ENCODE measurements around the gene HBG1.

HBG1 gene

DNA sequence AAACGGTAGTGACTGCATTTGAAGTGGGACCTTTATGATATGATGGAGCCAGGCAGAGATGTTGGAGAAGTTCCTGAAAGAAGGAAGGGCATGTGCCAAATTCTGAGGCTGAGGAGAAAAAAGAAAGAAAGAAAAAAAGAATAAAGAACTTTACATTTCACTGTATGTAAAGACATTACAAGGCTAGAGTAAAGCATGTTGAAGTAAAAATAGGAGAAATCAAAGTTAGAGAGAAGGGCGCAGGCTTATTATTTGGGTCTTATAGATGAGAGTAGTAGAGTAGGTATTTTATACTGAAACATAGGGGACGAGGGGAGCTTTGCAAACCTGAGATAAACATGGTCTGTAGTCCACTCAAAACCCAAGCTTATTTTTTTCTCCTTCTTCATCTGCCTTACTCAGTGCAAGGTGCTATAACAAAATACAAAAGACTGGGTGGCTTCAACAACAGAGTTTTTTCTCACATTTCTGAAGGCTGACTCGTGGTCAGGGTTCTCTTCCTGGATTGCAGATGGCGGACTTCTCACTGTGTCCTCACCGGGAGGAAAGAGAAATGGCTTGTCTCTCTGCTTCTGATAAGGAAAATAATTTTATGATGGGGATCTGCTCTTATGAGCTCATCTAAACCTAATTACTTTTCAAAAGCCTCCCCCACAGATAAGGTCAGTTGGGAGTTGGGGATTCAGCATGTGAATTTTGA is 2.7 kb downstream of the HBG1 start:
- no peak for DNase-seq (ENCODE audit: low spot score)

DNA sequence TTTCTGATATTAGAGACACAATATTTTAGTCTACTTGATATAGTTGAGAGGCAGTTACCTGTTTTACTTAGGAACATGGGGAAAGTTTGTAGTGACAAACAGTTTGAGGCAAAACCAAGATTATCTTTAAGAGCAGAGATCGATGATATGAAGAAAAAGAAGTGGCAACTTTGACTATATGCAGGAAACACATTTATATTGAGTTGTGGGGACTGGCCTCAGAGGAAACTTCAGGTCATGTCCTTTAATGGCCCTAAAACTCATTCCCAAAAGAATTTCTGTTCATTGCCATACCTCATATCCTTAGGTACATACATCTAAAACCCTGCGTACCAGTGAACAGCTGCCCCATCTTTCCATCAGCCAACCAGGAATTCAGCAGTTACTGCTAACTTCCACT is 4.5 kb downstream of the HBG1 start:
- no peak for DNase-seq (ENCODE audit: low spot score)

- no peak for DNase-seq (ENCODE audit: low spot score)
Observed at GRCh38 chr11:5243816-5244180, 5.9 kb downstream of the HBG1 start.

GRCh38 chr11:5242933-5243815 is 6.5 kb downstream of the HBG1 start:
- DNase-seq (ENCODE audit: low spot score), result no peak

GRCh38 chr11:5242208-5242607 is 7.4 kb downstream of the HBG1 start:
- DNase-seq (ENCODE audit: low spot score), result no peak

DNA sequence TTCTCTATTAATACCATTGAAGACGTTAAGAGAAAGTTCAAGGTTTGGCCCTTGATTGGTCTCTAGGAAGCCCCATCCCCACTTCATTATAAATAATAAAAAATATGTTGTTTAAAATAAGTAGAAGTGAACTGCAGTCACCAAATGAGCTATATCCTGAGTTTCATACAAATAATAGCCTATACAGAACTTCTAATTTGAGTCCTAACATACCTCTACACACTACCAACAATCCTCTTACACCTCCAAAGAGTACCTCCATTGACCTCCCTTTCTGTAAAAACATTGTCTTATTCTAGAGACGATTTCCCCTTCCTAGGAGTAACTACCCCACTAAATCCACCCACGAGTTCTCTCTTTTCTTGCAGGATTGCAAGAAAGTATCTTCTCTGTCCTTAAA is 8.2 kb downstream of the HBG1 start:
- DNase-seq (ENCODE audit: low spot score), result no peak

DNA sequence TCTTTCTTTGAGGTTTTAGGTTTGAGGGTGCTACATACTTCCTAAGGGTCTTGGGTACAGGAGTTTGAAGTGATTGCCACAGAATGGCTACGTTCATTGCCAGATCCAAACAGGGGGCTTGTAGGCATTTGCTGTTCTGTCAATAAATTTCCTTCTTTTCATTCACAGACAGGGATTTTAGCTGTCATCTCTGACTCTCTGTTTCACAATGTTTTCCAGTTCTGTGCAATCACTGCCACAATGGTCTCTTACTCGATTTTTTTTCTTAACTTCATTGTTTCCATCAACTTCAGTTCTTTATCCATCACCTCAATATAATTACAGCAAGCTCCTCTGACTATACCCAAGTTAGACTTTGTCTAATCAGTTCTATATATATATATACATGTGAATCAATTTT is 9.2 kb downstream of the HBG1 start:
- DNase-seq (ENCODE audit: low spot score), result no peak

GRCh38 chr11:5240056-5240455 is 9.6 kb downstream of the HBG1 start:
- no peak for DNase-seq (ENCODE audit: low spot score)

GRCh38 chr11:5239046-5239445 is 10.6 kb downstream of the HBG1 start:
- DNase-seq (ENCODE audit: low spot score), result no peak

DNA sequence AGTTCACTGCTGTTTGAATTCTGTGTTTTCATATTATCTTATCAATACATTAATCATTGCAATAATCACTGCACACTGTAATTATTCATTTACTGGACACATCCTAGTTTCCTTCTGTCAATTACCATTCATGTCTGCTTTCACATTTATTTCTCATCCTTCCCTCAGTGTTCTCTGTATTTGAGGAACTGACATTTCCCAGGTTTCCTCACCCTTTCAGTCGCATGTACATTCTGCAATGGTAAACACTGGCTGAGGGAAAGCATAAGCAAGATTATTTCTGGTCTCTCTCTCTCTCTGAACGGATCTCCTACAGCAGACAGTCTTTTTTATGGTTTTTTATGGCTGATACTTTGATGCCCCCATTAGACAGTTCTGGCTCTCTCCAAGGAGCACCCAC is 11.2 kb downstream of the HBG1 start:
- DNase-seq (ENCODE audit: low spot score), result no peak

DNA sequence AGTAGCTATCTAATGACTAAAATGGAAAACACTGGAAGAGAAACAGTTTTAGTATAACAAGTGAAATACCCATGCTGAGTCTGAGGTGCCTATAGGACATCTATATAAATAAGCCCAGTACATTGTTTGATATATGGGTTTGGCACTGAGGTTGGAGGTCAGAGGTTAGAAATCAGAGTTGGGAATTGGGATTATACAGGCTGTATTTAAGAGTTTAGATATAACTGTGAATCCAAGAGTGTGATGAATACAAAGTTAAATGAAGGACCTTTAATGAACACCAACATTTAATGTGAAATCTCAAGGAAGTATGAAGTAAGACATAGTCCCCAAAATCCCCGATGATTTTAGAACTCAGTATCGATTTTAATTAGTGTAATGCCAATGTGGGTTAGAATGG is 12.2 kb downstream of the HBG1 start:
- no peak for DNase-seq (ENCODE audit: low spot score)

- DNase-seq (ENCODE audit: low spot score), result no peak
Observed at GRCh38 chr11:5235364-5236095, 14.1 kb downstream of the HBG1 start.

DNA sequence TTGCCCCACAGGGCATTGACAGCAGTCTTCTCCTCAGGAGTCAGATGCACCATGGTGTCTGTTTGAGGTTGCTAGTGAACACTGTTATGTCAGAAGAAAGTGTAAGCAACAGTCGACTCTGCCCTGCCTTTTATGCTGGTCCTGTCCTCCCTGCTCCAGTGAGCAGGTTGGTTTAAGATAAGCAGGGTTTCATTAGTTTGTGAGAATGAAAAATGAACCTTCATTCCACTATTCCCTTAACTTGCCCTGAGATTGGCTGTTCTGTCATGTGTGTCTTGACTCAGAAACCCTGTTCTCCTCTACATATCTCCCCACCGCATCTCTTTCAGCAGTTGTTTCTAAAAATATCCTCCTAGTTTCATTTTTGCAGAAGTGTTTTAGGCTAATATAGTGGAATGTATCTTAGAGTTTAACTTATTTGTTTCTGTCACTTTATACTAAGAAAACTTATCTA is 15.2 kb downstream of the HBG1 start, which contains the start of gene HBD:
HBD (minus strand) TSS at position 103 of the 454 bp plus-strand sequence; CDS start at position 53, 50 bp downstream.
- DNase-seq (ENCODE audit: low spot score), result peak; percentile 39

- DNase-seq (ENCODE audit: low spot score), result no peak
Observed at GRCh38 chr11:5233307-5233706, 16.4 kb downstream of the HBG1 start.

GRCh38 chr11:5232821-5233220 is 16.8 kb downstream of the HBG1 start:
- no peak for DNase-seq (ENCODE audit: low spot score)

GRCh38 chr11:5232176-5232575 is 17.5 kb downstream of the HBG1 start:
- no peak for DNase-seq (ENCODE audit: low spot score)

GRCh38 chr11:5231111-5231510 is 18.5 kb downstream of the HBG1 start:
- no peak for DNase-seq (ENCODE audit: low spot score)

GRCh38 chr11:5230266-5230665 is 19.4 kb downstream of the HBG1 start:
- DNase-seq (ENCODE audit: low spot score), result no peak

- DNase-seq (ENCODE audit: low spot score), result no peak
Observed at GRCh38 chr11:5229796-5230195, 19.9 kb downstream of the HBG1 start.

DNA sequence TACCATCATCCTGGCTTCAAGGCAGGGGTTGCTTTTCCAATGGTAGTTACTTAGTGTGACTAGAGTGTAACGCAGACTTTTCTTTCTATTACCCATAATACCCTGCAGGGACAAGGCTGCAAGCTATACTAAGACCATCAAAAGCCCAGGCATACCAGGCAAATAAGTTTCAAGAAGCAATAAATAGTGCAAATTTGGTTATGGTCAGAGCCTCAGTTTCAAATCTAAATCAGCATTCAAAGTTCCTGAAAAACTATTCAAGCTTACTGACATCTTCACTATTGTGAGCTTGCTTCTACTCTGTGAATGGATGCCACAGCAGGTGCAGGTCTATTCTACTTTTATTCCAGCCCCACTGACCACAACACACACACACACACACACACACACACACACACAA is 20.3 kb downstream of the HBG1 start:
- DNase-seq (ENCODE audit: low spot score), result no peak

GRCh38 chr11:5228124-5228523 is 21.5 kb downstream of the HBG1 start:
- no peak for DNase-seq (ENCODE audit: low spot score)

DNA sequence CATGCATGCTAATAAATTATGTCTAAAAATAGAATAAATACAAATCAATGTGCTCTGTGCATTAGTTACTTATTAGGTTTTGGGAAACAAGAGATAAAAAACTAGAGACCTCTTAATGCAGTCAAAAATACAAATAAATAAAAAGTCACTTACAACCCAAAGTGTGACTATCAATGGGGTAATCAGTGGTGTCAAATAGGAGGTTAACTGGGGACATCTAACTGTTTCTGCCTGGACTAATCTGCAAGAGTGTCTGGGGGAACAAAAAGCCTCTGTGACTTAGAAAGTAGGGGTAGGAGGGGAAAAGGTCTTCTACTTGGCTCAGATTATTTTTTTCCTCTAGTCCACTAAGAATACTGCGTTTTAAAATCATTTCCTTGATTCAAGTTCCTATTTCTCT is 22.0 kb downstream of the HBG1 start:
- no peak for DNase-seq (ENCODE audit: low spot score)
